Sigmoid colon (tissue), 7 donors: ENCODE data around the gene HOXC9. TPM values are rescaled to one million over a fixed set of nuclear protein-coding genes. Genes with fewer than 3 reads are reported as not detected.

ENCODE experiments used
- DNase-seq: peaks from one replicate; pipeline ENCODE4 v3.0.0-alpha.2; 2019
- H3K27ac ChIP-seq, 4 donors: fragments of 200-600 bp; sonication (generic); one replicate each; pipeline ENCODE4 v1.5.1; 2016 to 2019; ENCODE audit warnings: mild to moderate bottlenecking in 1 of 4
- H3K27me3 ChIP-seq, 3 donors: fragments of 200-600 bp; sonication (generic); one replicate each; pipeline ENCODE4 v1.5.1; 2019; ENCODE audit warnings: mild to moderate bottlenecking in 1 of 3
- H3K36me3 ChIP-seq, 4 donors: fragments of 200-600 bp; sonication (generic); one replicate each; pipeline ENCODE4 v1.5.1; 2016 to 2019
- H3K4me1 ChIP-seq, 4 donors: fragments of 200-600 bp; sonication (generic); one replicate each; pipeline ENCODE4 v1.5.1; 2017 to 2019
- H3K4me3 ChIP-seq, 4 donors: fragments of 200-600 bp; sonication (generic); one replicate each; pipeline ENCODE4 v1.5.1; 2017 to 2019; ENCODE audit warnings: mild to moderate bottlenecking in 2 of 4, moderate library complexity in 1 of 4
- H3K9me3 ChIP-seq, 4 donors: fragments of 200-600 bp in 3 of 4; sonication (generic) in 3 of 4; one replicate each; pipeline versions ENCODE4 v1.5.1 to v1.6.1; 2013 to 2019
- CTCF ChIP-seq, 4 experiments: fragments of 450-650 bp in 3 of 4; fragments of 200-600 bp in 1 of 4; IDR thresholded peaks; one replicate each; pipeline ENCODE4 v1.5.1; 2016 to 2019; ENCODE audit warnings: antibody characterized with exemption in 4 of 4, mild to moderate bottlenecking in 3 of 4, moderate library complexity in 2 of 4
- EP300 ChIP-seq, 4 donors: sonication (generic); formaldehyde crosslinking; IDR thresholded peaks; one replicate each; pipeline ENCODE4 v1.6.1; 2017; ENCODE audit warnings: antibody characterized with exemption in 4 of 4
- POLR2A ChIP-seq, 2 donors: fragments of 450-650 bp; IDR thresholded peaks; one replicate each; pipeline ENCODE4 v1.6.1; 2016; ENCODE audit warnings: antibody characterized with exemption in 2 of 2, mild to moderate bottlenecking in 2 of 2, moderate library complexity in 2 of 2
- POLR2AphosphoS5 ChIP-seq, 4 donors: sonication (generic); formaldehyde crosslinking; IDR thresholded peaks; one replicate each; pipeline ENCODE4 v1.6.1; 2017; ENCODE audit warnings: antibody characterized with exemption in 4 of 4
- WGBS, 2 donors: extraction: QIAGEN DNeasy Blood & Tissue Kit; methylation state at CpG; one replicate each; pipeline ENCODE4 v1.1.7; 2013; 5-methylcytosine and 5-hydroxymethylcytosine counted together
- intact Hi-C: fragments of 100-400 bp; cut with DNase I; formaldehyde crosslinking; loops from one replicate; pipeline ENCODE4 v1.15.1; 2023
- polyA plus RNA-seq, 3 donors: library from polyadenylated mRNA; stranded (reverse); fragments of 200-250 nt; gene quantifications; one replicate each; pipeline ENCODE4 v1.2.3, GENCODE V29; 2013
- total RNA-seq, 4 donors: library from RNA; depleted of rRNA; stranded (reverse); fragments of >200 nt; gene quantifications; one replicate each; pipeline ENCODE4 v1.1.0, GENCODE V29; 2016
- donor health status: healthy with polysubstance abuse.
- donor health status: Bipolar disorder and iron deficiency.
- donor health status: healthy.

Gene HOXC9
- total and polyA plus RNA-seq, 7 donors, result 0.04 TPM; not detected in 6

- Histone ChIP-seq H3K36me3 (no peaks in the 10 kb centered on the region), H3K27me3 (peaks cover 83 to 100% (median 99%) of the 10 kb centered on the region in 3 donors), H3K4me3 (no peak overlapping the region), H3K9me3 (no peaks in the 10 kb centered on the region), H3K4me1 (peaks cover 0 to 26% (median 23%) of the 10 kb centered on the region in 4 donors), H3K27ac (no peak overlapping the region)
- TF ChIP-seq EP300 (IDR thresholded peaks at IDR 0.05) (no peak), POLR2AphosphoS5 (IDR thresholded peaks at IDR 0.05) (no peak), POLR2A (IDR thresholded peaks at IDR 0.05) (no peak), CTCF (IDR thresholded peaks at IDR 0.05) (no peak)
- intact Hi-C loops, result loop anchor here (10.0 kb wide), 1 partner anchor 370 kb away; no protein-coding TSS in a partner anchor
- no peak for DNase-seq
- 8 to 9% methylated on average over 31 of the region's 31 CpGs for WGBS, 2 donors
These were observed 5.0 kb downstream of the HOXC9 start for GRCh38 chr12:54004841-54005530.

GRCh38 chr12:54005531-54005852 is 5.5 kb downstream of the HOXC9 start:
- intact Hi-C loops, result loop anchor here (10.0 kb wide), 1 partner anchor 369 kb away; no protein-coding TSS in a partner anchor
- Histone ChIP-seq H3K36me3 (no peaks in the 10 kb centered on the region), H3K4me3 (no peak overlapping the region), H3K9me3 (no peaks in the 10 kb centered on the region), H3K4me1 (peaks cover 0 to 20% (median 18%) of the 10 kb centered on the region in 4 donors), H3K27ac (no peak overlapping the region), H3K27me3 (peaks cover 83 to 100% (median 99%) of the 10 kb centered on the region in 3 donors)
- no peak for TF ChIP-seq CTCF (IDR thresholded peaks at IDR 0.05)
- no peak for TF ChIP-seq EP300 (IDR thresholded peaks at IDR 0.05)
- 4 to 5% methylated on average over 26 of the region's 26 CpGs for WGBS, 2 donors
- no peak for DNase-seq

- peak; percentile 91 for DNase-seq
- Histone ChIP-seq H3K27ac (no peak overlapping the region), H3K9me3 (no peaks in the 10 kb centered on the region), H3K36me3 (no peaks in the 10 kb centered on the region), H3K4me1 (peaks cover 0 to 18% (median 15%) of the 10 kb centered on the region in 4 donors), H3K27me3 (peaks cover 82 to 100% (median 99%) of the 10 kb centered on the region in 3 donors), H3K4me3 (peak overlapping the region in 2 of 4 donors; percentile 13 to 16)
- intact Hi-C loops, result loop anchor here (1.0 to 10.0 kb wide), 2 partner anchors 184 to 369 kb away; no protein-coding TSS in a partner anchor
- WGBS, 2 donors, result 2% methylated on average over 39 of the region's 39 CpGs
- no peak for TF ChIP-seq POLR2AphosphoS5 (IDR thresholded peaks at IDR 0.05)
- peak; percentile 83 to 93 (median 89) for TF ChIP-seq CTCF (IDR thresholded peaks at IDR 0.05)
- no peak for TF ChIP-seq POLR2A (IDR thresholded peaks at IDR 0.05)
- no peak for TF ChIP-seq EP300 (IDR thresholded peaks at IDR 0.05)
These were observed 6.0 kb downstream of the HOXC9 start for GRCh38 chr12:54005853-54006558.

GRCh38 chr12:54006559-54007220 is 6.7 kb downstream of the HOXC9 start:
- H3K27me3 ChIP-seq, result peaks cover 81 to 100% (median 99%) of the 10 kb centered on the region in 3 donors
- WGBS, 2 donors, result 6 to 13% methylated on average over 22 of the region's 22 CpGs

More at GRCh38 chr12:54006559-54007220, 6.7 kb downstream of the HOXC9 start:
- no peak for DNase-seq
- H3K4me1 ChIP-seq, result peaks cover 0 to 18% (median 15%) of the 10 kb centered on the region in 4 donors
- H3K9me3 ChIP-seq, result no peaks in the 10 kb centered on the region
- no peak overlapping the region for H3K27ac ChIP-seq
- no peaks in the 10 kb centered on the region for H3K36me3 ChIP-seq
- intact Hi-C loops, result loop anchor here (1.0 to 10.0 kb wide), 2 partner anchors 184 to 368 kb away; no protein-coding TSS in a partner anchor
- peak overlapping the region in 1 of 4 donors; percentile 13 for H3K4me3 ChIP-seq
- TF ChIP-seq EP300 (IDR thresholded peaks at IDR 0.05), result no peak
